Testis (tissue), 3 donors: ENCODE results near the gene TXNRD2. TPM values are rescaled to one million over a fixed set of nuclear protein-coding genes. Genes with fewer than 3 reads are reported as not detected.

Experiments
- DNase-seq: peaks from one replicate; pipeline ENCODE4 v3.0.0-alpha.2; 2019
- H3K27ac ChIP-seq, 2 donors: fragments of 200-600 bp; sonication (generic); one replicate each; pipeline ENCODE4 v1.5.1; 2019
- H3K27me3 ChIP-seq: fragments of 200-600 bp; sonication (generic); one replicate; pipeline ENCODE4 v1.5.1; 2019
- H3K36me3 ChIP-seq: fragments of 200-600 bp; sonication (generic); one replicate; pipeline ENCODE4 v1.5.1; 2017; ENCODE audit warnings: low read depth; ENCODE audit errors: missing control alignments
- H3K4me1 ChIP-seq: fragments of 200-600 bp; sonication (generic); one replicate; pipeline ENCODE4 v1.5.1; 2019
- H3K4me3 ChIP-seq, 2 donors: fragments of 200-600 bp; sonication (generic); one replicate each; pipeline ENCODE4 v1.5.1; 2017 to 2019
- H3K9me3 ChIP-seq: fragments of 200-600 bp; sonication (generic); one replicate; pipeline ENCODE4 v1.5.1; 2017
- CTCF ChIP-seq, 3 experiments: fragments of 450-650 bp in 2 of 3; fragments of 200-600 bp in 1 of 3; sonication (generic) in 1 of 3; IDR thresholded peaks; one replicate each; pipeline ENCODE4 v1.5.1; 2016 to 2019; ENCODE audit warnings: antibody characterized with exemption in 3 of 3, mild to moderate bottlenecking in 2 of 3, moderate library complexity in 1 of 3
- POLR2A ChIP-seq: fragments of 450-650 bp; IDR thresholded peaks from one replicate; pipeline ENCODE4 v1.6.1; 2017; ENCODE audit warnings: antibody characterized with exemption, mild to moderate bottlenecking, moderate library complexity
- WGBS, 2 donors: methylation state at CpG; one replicate each; pipeline ENCODE4 v1.1.5; 2018; 5-methylcytosine and 5-hydroxymethylcytosine counted together
- intact Hi-C: fragments of 100-400 bp; cut with DNase I; formaldehyde crosslinking; loops from one replicate; pipeline ENCODE4 v1.15.1; 2023; ENCODE audit warnings: low total_unique reads
- polyA plus RNA-seq: library from polyadenylated mRNA; stranded (reverse); fragments of 350-450 nt; fragmentation: Illumina TruSeq; extraction: RNeasy Lipid Tissue Mini Kit (QIAGEN cat#74804); gene quantifications from one replicate; pipeline ENCODE4 v1.2.3, GENCODE V29; 2014; ENCODE audit warnings: low read depth, low replicate concordance; ENCODE audit not compliant: insufficient read depth
- total RNA-seq, 2 donors: library from RNA; depleted of rRNA; stranded (reverse); fragments of >200 nt; gene quantifications; one replicate each; pipeline ENCODE4 v1.2.3, GENCODE V29; 2016

TXNRD2 gene
- total and polyA plus RNA-seq, 3 donors from 2014 or later, result 28.7 to 49.9 (median 36.6) TPM

GRCh38 chr22:19970479-19971275 is 29.1 kb upstream of the TXNRD2 start:
- no peaks in the 10 kb centered on the region for H3K27me3 ChIP-seq
- TF ChIP-seq POLR2A (no peak), CTCF (IDR thresholded peaks at IDR 0.05) (peak; percentile 55 to 89 (median 75))
- 61 to 74% methylated on average over 18 to 25 of the region's 25 CpGs for WGBS, 2 donors
- intact Hi-C loops, result loop anchor here (5.0 kb wide), 1 partner anchor 42 kb away; no protein-coding TSS in a partner anchor
- no peaks in the 10 kb centered on the region for H3K9me3 ChIP-seq
- no peak overlapping the region for H3K27ac ChIP-seq
- no peaks in the 10 kb centered on the region for H3K36me3 ChIP-seq
- H3K4me1 ChIP-seq, result no peaks in the 10 kb centered on the region
- peak; percentile 56 for DNase-seq
- H3K4me3 ChIP-seq, result no peak overlapping the region

- DNase-seq, result no peak
- H3K36me3 ChIP-seq, result no peaks in the 10 kb centered on the region
Measured at GRCh38 chr22:19970031-19970478, 28.4 kb upstream of the TXNRD2 start.

GRCh38 chr22:19969141-19969928 is 27.7 kb upstream of the TXNRD2 start:
- H3K9me3 ChIP-seq, result no peaks in the 10 kb centered on the region
- no peaks in the 10 kb centered on the region for H3K4me1 ChIP-seq
- H3K27ac ChIP-seq, result no peak overlapping the region
- H3K36me3 ChIP-seq, result no peaks in the 10 kb centered on the region
- TF ChIP-seq POLR2A (no peak), CTCF (IDR thresholded peaks at IDR 0.05) (no peak)
- H3K4me3 ChIP-seq, result no peak overlapping the region
- WGBS, 2 donors, result 75 to 87% methylated on average over 4 to 11 of the region's 11 CpGs
- no peaks in the 10 kb centered on the region for H3K27me3 ChIP-seq
- no peak for DNase-seq
- intact Hi-C loops, result no loop called here

More at GRCh38 chr22:19970031-19970478, 28.4 kb upstream of the TXNRD2 start:
- intact Hi-C loops, result loop anchor here (5.0 kb wide), 1 partner anchor 42 kb away; no protein-coding TSS in a partner anchor
- TF ChIP-seq CTCF (IDR thresholded peaks at IDR 0.05) (no peak), POLR2A (no peak)
- 71 to 74% methylated on average over 9 of the region's 9 CpGs for WGBS, 2 donors
- H3K27ac ChIP-seq, result no peak overlapping the region
- H3K9me3 ChIP-seq, result no peaks in the 10 kb centered on the region
- H3K4me3 ChIP-seq, result no peak overlapping the region
- H3K4me1 ChIP-seq, result no peaks in the 10 kb centered on the region
- no peaks in the 10 kb centered on the region for H3K27me3 ChIP-seq

GRCh38 chr22:19968450-19968891 is 26.9 kb upstream of the TXNRD2 start:
- WGBS, 2 donors, result 84 to 85% methylated on average over 13 to 18 of the region's 18 CpGs
- Histone ChIP-seq H3K4me1 (no peaks in the 10 kb centered on the region), H3K36me3 (no peaks in the 10 kb centered on the region), H3K27ac (no peak overlapping the region), H3K9me3 (no peaks in the 10 kb centered on the region), H3K4me3 (no peak overlapping the region), H3K27me3 (no peaks in the 10 kb centered on the region)
- DNase-seq, result no peak
- intact Hi-C loops, result no loop called here
- TF ChIP-seq CTCF (IDR thresholded peaks at IDR 0.05) (no peak), POLR2A (no peak)
